ENCODE results near the gene LLPH.

Gene LLPH

DNA sequence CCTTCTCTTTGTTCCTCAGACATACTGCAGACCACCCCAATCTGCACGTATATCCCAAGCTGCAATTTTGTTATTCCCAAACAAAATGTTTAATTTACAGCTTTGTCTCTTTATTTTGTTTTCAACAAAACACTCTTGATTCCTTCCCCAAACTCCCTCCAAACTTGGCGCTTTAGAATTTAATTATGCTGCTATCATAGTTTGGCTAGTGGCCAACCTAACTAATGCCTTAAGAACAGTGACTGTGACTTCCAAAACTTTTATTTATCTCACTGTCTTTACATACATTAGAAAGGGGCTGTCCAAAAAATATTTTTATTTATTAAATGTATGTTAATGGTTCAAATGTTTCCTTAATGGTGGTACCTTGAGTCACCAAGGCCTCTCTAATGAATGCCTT, 32.2 kb upstream of the LLPH start:
- H3K9ac ChIP-seq (ENCODE audit: low read length), result no peak overlapping the region

DNA sequence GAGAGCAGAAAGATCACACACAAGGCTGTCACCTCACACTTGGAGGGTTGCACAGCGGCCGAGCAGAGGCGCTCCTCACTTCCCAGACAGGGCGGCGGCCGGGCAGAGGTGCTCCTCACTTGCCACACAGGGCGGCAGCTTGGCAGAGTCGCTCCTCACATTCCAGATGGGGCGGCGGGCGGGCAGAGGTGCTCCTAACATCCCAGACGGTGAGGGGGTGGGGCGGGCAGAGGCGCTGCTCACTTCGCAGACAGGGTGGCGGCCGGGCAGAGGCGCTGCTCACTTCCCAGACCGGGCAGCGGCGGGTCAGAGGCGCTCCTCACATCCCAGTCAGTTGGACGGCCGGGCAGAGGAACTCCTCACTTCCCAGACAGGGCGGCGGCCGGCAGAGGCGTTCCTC, 30.2 kb upstream of the LLPH start:
- H3K36me3 ChIP-seq (ENCODE audit: control insufficient read depth, insufficient read depth, low read length), result peaks cover 13% of the 10 kb centered on the region
- no peaks in the 10 kb centered on the region for H3K27me3 ChIP-seq (ENCODE audit: control insufficient read depth, insufficient read depth, low read length)
- no peak overlapping the region for H3K4me3 ChIP-seq (ENCODE audit: low read length)
- no peak overlapping the region for H3K9ac ChIP-seq (ENCODE audit: low read length)
- H3K4me1 ChIP-seq (ENCODE audit: control insufficient read depth, insufficient read depth, low read length), result peaks cover 20% of the 10 kb centered on the region
- no peaks in the 10 kb centered on the region for H3K9me3 ChIP-seq (ENCODE audit: control insufficient read depth, low read length)

More for the DNA sequence above, 32.2 kb upstream of the LLPH start:
- Histone ChIP-seq H3K36me3 (ENCODE audit: control insufficient read depth, insufficient read depth, low read length) (peaks cover 13% of the 10 kb centered on the region), H3K9me3 (ENCODE audit: control insufficient read depth, low read length) (no peaks in the 10 kb centered on the region), H3K27me3 (ENCODE audit: control insufficient read depth, insufficient read depth, low read length) (no peaks in the 10 kb centered on the region), H3K4me1 (ENCODE audit: control insufficient read depth, insufficient read depth, low read length) (peaks cover 9% of the 10 kb centered on the region), H3K4me3 (ENCODE audit: low read length) (no peak overlapping the region)

DNA sequence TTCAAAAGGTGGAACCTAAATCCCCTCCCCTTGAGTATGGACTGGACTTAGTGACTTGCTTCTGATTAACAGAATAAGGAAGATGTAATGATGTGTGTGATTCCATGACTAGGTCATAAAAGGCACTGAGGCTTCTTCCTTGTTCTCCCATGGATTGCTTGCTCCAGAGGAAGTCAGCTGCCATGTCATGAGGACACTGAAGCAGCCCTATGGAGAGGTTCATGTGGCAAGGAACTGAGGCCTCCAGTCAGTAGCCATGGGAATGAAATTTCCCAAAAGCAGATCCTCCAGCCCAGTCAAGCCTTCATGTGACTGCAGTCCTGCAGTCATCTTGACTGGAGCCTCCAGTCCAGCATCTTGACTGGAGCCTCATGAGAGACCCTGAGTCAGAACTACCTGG, 28.6 kb upstream of the LLPH start:
- Histone ChIP-seq H3K36me3 (ENCODE audit: control insufficient read depth, insufficient read depth, low read length) (peaks cover 13% of the 10 kb centered on the region), H3K27me3 (ENCODE audit: control insufficient read depth, insufficient read depth, low read length) (no peaks in the 10 kb centered on the region), H3K9ac (ENCODE audit: low read length) (no peak overlapping the region), H3K9me3 (ENCODE audit: control insufficient read depth, low read length) (no peaks in the 10 kb centered on the region), H3K4me1 (ENCODE audit: control insufficient read depth, insufficient read depth, low read length) (peaks cover 20% of the 10 kb centered on the region), H3K4me3 (ENCODE audit: low read length) (no peak overlapping the region)

DNA sequence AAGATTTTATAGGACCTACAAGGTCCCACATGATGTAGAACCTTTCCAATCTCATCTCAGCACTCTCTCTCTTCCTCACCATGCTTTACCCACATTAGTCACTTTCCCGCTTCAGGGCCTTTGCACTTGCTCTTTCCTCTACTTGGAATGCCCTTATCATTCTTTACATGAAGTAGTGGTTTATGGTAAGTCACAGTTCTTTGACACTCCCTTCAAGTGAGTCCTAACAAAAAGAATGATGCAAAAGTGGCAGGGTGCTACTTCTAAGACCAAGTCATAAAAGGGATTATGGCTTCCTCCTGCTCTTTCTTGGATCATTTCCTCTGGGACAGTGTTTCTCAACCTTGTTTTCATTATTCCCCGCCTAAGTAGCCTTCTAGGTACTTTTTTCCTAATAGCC, 26.1 kb upstream of the LLPH start:
- Histone ChIP-seq H3K4me3 (ENCODE audit: low read length) (no peak overlapping the region), H3K9me3 (ENCODE audit: control insufficient read depth, low read length) (no peaks in the 10 kb centered on the region), H3K36me3 (ENCODE audit: control insufficient read depth, insufficient read depth, low read length) (peaks cover 13% of the 10 kb centered on the region), H3K4me1 (ENCODE audit: control insufficient read depth, insufficient read depth, low read length) (peaks cover 17% of the 10 kb centered on the region), H3K27me3 (ENCODE audit: control insufficient read depth, insufficient read depth, low read length) (no peaks in the 10 kb centered on the region), H3K9ac (ENCODE audit: low read length) (no peak overlapping the region)

DNA sequence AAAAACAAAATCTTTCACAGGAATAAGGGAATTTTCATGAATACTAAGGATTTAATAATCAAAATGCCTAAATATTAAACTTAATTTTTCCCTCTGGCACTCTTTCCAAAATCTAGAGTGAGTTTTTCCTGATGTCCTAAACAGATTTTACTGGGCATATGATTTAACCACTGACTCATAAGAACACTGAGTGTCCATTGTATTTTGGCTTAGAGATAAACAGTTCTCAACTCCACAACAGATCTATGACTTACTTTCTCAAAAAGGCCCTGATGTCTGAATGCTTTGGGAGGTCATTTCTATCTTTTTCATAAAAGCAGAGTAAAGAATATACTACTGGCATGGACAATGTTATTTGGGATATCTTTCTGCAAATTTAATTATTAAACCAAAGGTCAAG, 24.2 kb upstream of the LLPH start:
- Histone ChIP-seq H3K4me1 (ENCODE audit: control insufficient read depth, insufficient read depth, low read length) (peaks cover 22% of the 10 kb centered on the region), H3K36me3 (ENCODE audit: control insufficient read depth, insufficient read depth, low read length) (peaks cover 10% of the 10 kb centered on the region), H3K4me3 (ENCODE audit: low read length) (no peak overlapping the region), H3K9ac (ENCODE audit: low read length) (no peak overlapping the region), H3K27me3 (ENCODE audit: control insufficient read depth, insufficient read depth, low read length) (no peaks in the 10 kb centered on the region), H3K9me3 (ENCODE audit: control insufficient read depth, low read length) (no peaks in the 10 kb centered on the region)

DNA sequence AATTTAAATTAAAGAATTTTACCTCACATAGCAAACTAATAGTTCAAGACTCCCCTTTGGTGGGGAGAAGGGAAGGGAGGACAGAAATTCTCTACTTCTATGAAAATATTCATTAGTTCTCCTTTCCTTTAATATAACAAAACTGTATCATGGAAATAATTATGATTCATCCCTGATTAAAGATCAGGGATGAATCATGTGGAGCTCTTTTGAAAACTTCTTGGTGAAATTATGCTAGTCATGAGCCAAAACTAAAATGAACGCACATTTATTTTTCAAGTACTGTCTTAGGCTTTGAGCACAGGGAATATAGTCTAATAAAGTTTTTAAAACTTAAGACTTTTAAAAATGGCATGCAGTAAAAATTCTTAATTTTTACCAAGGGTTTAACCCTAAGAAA, 22.2 kb upstream of the LLPH start:
- Histone ChIP-seq H3K4me1 (ENCODE audit: control insufficient read depth, insufficient read depth, low read length) (peaks cover 22% of the 10 kb centered on the region), H3K36me3 (ENCODE audit: control insufficient read depth, insufficient read depth, low read length) (no peaks in the 10 kb centered on the region), H3K9ac (ENCODE audit: low read length) (no peak overlapping the region), H3K4me3 (ENCODE audit: low read length) (no peak overlapping the region), H3K9me3 (ENCODE audit: control insufficient read depth, low read length) (no peaks in the 10 kb centered on the region), H3K27me3 (ENCODE audit: control insufficient read depth, insufficient read depth, low read length) (no peaks in the 10 kb centered on the region)

DNA sequence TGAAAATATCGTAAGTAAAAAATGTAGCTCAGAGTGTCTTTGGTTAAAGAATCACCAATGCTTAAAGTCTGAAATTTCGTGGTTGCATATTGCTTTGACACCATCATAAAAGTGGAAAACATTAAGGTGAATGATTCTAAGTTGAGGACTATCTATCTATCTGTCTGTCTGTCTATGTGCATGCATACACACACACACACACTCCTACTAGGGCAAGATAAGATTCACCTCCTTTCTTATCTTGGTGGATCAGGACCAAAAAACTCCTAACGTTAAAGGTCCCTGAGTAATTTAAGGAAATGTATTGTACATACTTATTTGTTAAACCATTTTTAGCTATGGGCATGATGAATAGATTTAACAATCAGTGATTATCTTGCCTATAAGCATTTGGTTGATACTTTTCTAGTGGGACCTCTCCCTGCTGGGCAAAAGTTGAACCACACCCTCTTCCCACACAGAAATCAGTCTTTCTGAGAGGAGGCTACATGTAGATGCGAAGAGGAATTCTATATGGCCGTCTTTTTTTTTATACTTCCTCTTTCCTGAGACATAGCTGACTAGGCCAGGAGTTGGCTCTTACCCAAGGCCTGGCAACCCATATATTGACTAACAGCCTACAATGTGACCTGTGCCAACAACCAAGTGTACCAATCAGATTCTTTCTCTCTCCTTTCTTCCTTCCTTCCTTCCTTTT, 19.3 kb upstream of the LLPH start:
- Histone ChIP-seq H3K9me3 (ENCODE audit: control insufficient read depth, low read length) (no peaks in the 10 kb centered on the region), H3K27me3 (ENCODE audit: control insufficient read depth, insufficient read depth, low read length) (no peaks in the 10 kb centered on the region), H3K4me3 (ENCODE audit: low read length) (no peak overlapping the region), H3K4me1 (ENCODE audit: control insufficient read depth, insufficient read depth, low read length) (peaks cover 10% of the 10 kb centered on the region), H3K9ac (ENCODE audit: low read length) (no peak overlapping the region), H3K36me3 (ENCODE audit: control insufficient read depth, insufficient read depth, low read length) (no peaks in the 10 kb centered on the region)

DNA sequence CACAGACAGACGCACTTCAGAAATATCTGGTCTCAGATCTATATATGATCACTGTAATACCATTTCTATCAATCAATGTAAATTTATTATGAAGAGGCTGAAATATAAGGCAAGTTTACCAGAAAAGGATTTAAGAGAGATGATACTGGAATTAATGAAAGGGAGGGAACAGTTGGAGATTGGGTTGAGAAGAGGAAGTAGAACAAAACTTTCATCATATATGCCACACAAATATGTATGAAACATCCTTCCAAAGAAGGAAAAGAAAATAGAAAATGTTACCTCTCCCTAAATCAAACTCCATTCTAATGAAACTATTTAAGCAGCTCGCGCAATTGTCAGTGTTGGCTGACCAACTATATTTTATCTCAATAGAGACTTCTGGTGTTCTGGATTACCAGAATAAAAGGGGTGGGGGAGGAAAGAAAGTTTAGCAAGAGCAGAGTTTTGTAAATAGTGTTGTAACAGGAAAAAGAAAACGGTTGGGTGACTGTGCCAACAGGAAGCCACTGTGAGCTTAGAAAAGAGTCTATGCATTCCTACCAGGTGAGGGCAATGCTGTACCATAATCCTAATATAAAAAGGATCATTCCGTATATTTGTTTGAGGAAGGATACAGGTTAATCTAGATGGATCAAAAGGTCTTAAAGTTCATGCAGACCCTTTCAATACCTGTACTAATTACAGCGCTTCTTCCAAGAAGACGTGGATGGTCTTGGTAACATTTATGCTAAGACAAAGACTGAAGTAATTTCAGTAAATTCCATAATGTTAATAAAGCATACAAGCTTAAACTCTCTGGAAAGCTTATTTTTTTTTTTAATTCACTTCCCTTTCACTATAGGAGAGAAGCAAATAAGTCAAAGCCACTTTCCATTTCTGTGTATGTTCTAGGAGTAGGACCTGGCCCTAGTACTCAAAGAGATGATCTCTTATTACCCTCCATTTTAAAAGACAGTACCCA, 14.5 kb upstream of the LLPH start:
- no peaks in the 10 kb centered on the region for H3K36me3 ChIP-seq (ENCODE audit: control insufficient read depth, insufficient read depth, low read length)
- H3K4me3 ChIP-seq (ENCODE audit: low read length), result no peak overlapping the region
- no peak overlapping the region for H3K9ac ChIP-seq (ENCODE audit: low read length)
- H3K27me3 ChIP-seq (ENCODE audit: control insufficient read depth, insufficient read depth, low read length), result no peaks in the 10 kb centered on the region
- H3K4me1 ChIP-seq (ENCODE audit: control insufficient read depth, insufficient read depth, low read length), result peaks cover 15% of the 10 kb centered on the region
- H3K9me3 ChIP-seq (ENCODE audit: control insufficient read depth, low read length), result no peaks in the 10 kb centered on the region

DNA sequence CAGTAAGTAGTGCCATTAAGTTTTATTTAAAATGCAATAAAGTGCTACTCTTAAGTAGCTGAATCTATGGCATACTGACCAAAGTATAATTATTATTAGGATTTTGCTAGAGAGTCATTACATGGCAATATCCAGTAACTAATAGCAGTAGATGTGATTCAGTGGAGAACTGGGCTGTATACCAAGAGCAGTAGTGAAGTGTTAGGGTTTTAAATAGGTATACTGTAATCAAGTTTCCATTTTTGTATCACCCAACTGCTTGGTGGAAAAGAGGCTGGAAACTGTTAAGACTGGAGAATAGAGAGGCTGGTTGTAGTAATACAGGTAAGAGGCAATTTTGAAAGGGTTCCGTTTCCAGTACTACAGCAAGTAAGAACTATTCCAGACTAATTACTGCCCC, 13.3 kb upstream of the LLPH start:
- Histone ChIP-seq H3K4me3 (ENCODE audit: low read length) (no peak overlapping the region), H3K4me1 (ENCODE audit: control insufficient read depth, insufficient read depth, low read length) (peaks cover 12% of the 10 kb centered on the region), H3K9ac (ENCODE audit: low read length) (no peak overlapping the region), H3K27me3 (ENCODE audit: control insufficient read depth, insufficient read depth, low read length) (no peaks in the 10 kb centered on the region), H3K9me3 (ENCODE audit: control insufficient read depth, low read length) (no peaks in the 10 kb centered on the region), H3K36me3 (ENCODE audit: control insufficient read depth, insufficient read depth, low read length) (no peaks in the 10 kb centered on the region)

DNA sequence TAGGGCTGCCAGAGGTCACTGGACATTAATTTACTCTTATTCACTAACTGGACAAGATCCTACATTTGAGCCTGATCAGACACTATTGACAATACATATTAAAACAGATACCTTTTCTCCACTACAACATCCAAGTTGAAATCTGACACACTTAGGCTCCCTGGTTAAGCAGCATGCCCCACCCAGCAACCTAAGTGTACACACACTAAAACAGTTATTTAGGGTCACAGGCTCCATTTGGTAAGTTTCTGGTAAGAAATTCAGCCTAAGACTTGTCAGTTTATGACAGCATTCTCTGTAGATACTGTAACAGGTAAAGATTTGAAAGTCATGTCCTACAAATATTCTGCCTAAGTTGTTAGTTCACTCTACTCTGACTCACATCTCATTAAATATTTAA, 12.3 kb upstream of the LLPH start:
- no peaks in the 10 kb centered on the region for H3K9me3 ChIP-seq (ENCODE audit: control insufficient read depth, low read length)
- peaks cover 12% of the 10 kb centered on the region for H3K4me1 ChIP-seq (ENCODE audit: control insufficient read depth, insufficient read depth, low read length)
- no peaks in the 10 kb centered on the region for H3K27me3 ChIP-seq (ENCODE audit: control insufficient read depth, insufficient read depth, low read length)
- no peaks in the 10 kb centered on the region for H3K36me3 ChIP-seq (ENCODE audit: control insufficient read depth, insufficient read depth, low read length)
- no peak overlapping the region for H3K9ac ChIP-seq (ENCODE audit: low read length)
- no peak overlapping the region for H3K4me3 ChIP-seq (ENCODE audit: low read length)

DNA sequence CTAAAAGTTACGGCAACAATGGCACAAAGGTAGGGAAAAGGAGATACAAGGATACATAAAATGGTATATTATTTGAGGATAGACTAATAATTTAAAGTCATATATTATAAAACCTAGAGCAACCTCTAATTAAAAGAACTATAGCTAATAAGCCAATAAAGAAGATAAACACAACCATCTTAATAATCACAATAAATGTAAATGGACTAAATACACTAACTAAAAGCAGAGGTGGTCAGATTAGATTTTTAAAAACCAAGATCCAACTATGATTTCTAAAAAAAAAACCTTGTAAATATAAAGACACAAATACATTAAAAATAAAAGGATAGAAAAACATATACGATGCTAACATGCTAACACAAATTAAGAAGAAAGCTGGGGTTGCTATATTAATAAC, 10.7 kb upstream of the LLPH start:
- Histone ChIP-seq H3K9me3 (ENCODE audit: control insufficient read depth, low read length) (no peaks in the 10 kb centered on the region), H3K36me3 (ENCODE audit: control insufficient read depth, insufficient read depth, low read length) (no peaks in the 10 kb centered on the region), H3K4me1 (ENCODE audit: control insufficient read depth, insufficient read depth, low read length) (peaks cover 12% of the 10 kb centered on the region), H3K4me3 (ENCODE audit: low read length) (no peak overlapping the region), H3K9ac (ENCODE audit: low read length) (no peak overlapping the region), H3K27me3 (ENCODE audit: control insufficient read depth, insufficient read depth, low read length) (no peaks in the 10 kb centered on the region)

DNA sequence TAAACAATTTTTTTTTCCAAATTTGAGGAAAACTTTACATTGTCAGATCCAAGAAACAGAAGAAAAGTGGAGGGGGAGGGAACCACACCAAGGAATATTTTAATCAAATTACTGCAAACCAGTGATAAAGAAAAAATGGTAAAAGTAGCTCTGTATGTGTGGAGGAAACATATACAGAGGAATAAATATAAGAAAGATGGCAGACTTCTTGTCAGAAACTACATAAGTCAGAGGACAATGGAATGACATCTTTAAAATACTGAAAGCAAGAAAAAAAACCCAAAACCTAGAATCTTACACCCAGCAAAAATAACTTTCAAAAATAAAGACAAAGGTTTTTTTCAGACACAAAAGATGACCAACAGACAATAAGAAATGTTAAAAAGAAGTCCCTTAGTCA, 10.2 kb upstream of the LLPH start:
- Histone ChIP-seq H3K27me3 (ENCODE audit: control insufficient read depth, insufficient read depth, low read length) (no peaks in the 10 kb centered on the region), H3K4me3 (ENCODE audit: low read length) (no peak overlapping the region), H3K9ac (ENCODE audit: low read length) (no peak overlapping the region), H3K36me3 (ENCODE audit: control insufficient read depth, insufficient read depth, low read length) (no peaks in the 10 kb centered on the region), H3K9me3 (ENCODE audit: control insufficient read depth, low read length) (no peaks in the 10 kb centered on the region), H3K4me1 (ENCODE audit: control insufficient read depth, insufficient read depth, low read length) (peaks cover 12% of the 10 kb centered on the region)
